ENCODE measurements around the gene DRGX. TPM values are rescaled to one million over a fixed set of nuclear protein-coding genes. Genes with fewer than 3 reads are reported as not detected.

The DRGX gene
- total RNA-seq, 1 donor from 2014 or later: not detected

GRCh38 chr10:49384268-49384953 lies 11.5 kb downstream of the DRGX start:
- no peak for FAIRE-seq

DNA sequence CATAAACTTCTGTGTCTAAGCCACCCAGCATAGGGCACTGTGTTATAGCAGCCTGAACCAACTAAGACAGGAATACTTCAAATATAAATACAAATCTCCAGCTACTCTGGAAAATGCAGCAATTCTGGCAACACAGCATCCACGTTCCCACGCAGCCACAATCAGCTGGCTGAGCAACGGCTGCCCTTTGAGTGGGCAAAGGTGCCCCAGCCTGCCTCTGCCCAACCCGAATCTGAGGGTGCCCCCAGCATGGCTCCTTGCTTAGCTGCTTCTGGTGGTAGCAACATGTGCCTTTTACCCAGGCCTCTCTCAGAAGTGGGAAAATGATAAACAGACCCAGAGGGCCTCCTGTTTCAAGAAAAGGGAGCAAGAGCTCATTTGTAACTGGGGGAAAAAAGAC lies 12.0 kb downstream of the DRGX start:
- DNase-seq (ENCODE audit: low spot score in 2 of 2): no peak
- no peak for FAIRE-seq

More at GRCh38 chr10:49384268-49384953, 11.5 kb downstream of the DRGX start:
- no peak for DNase-seq (ENCODE audit: low spot score in 2 of 2)

DNA sequence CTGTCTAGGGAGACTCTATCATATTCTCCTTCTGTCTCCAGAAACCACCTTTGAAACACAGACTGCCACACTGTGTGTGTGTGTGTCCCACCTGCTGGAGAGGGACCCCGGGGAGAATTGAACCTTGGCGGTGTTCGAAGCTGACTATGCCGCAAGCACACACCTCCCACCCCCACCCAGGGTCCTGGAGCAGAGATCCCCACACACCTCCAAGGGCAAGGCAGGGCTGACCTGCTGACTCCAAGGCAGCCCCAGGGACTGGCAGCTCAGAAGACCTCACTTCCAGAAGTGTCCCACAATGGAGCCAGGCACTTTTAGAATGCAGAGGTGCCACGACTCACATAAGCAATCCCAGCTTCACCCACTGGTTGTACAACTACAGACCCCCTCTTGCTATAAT lies 13.1 kb downstream of the DRGX start:
- no peak for FAIRE-seq
- DNase-seq (ENCODE audit: low spot score in 2 of 2): no peak

DNA sequence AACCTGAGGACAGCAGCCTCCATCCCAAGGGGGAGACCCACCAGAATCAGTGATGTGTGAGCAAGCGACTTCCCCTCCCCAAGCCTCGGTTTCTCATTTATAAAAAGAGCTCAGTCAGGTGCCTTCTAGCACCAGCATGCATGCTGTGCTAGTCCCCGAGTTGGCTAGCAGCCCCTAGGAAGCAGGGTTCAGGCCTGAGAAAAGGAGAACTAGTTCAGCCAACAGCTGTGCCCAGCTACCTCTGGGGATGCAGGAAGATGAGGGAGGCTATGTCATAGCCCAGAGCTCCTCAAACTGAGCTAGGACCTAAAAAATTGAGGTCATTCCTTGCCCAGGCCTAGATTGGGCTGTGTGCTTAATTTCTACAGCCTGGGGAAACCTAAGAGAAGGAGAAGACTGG lies 13.7 kb downstream of the DRGX start:
- FAIRE-seq: no peak
- no peak for DNase-seq (ENCODE audit: low spot score in 2 of 2)

DNA sequence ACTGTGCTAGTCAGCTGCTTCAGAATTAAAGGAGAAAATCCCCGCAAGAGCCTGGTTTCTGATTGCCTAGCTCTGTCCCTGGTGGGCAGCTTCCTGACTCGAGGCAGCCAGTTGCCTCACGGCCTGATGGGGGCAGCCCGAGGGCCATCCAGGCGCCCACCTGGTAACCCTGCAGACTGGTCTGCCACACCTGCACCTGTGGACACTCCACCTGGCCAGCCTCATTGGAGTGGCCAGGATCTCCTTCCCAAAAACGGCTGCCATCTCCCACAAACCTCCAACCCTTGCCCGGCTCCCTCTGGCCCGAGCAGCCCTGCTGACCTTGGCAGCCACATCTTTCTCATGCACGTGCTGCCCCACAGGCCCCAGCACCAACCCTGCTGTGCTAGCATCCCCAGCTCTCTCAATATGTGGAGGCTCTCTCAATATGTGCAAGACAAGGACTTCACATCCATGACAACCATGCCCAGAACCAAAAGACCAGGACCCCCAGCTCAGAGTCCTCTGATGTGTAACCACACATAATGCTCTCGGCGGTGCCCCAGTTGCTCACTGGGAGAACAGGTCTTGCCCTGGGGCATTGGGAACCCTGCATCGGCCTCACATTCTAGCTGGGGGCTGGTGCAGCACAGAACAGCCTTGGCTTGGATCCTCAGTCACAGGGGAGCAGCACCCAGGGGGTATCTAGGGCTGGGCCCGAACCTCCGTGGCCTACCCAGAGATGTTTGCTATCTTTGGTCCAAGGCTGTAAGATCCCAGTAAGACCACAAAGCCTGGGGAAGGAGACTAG lies 14.6 kb downstream of the DRGX start:
- FAIRE-seq (no peak), DNase-seq (ENCODE audit: low spot score in 2 of 2) (no peak)

DNA sequence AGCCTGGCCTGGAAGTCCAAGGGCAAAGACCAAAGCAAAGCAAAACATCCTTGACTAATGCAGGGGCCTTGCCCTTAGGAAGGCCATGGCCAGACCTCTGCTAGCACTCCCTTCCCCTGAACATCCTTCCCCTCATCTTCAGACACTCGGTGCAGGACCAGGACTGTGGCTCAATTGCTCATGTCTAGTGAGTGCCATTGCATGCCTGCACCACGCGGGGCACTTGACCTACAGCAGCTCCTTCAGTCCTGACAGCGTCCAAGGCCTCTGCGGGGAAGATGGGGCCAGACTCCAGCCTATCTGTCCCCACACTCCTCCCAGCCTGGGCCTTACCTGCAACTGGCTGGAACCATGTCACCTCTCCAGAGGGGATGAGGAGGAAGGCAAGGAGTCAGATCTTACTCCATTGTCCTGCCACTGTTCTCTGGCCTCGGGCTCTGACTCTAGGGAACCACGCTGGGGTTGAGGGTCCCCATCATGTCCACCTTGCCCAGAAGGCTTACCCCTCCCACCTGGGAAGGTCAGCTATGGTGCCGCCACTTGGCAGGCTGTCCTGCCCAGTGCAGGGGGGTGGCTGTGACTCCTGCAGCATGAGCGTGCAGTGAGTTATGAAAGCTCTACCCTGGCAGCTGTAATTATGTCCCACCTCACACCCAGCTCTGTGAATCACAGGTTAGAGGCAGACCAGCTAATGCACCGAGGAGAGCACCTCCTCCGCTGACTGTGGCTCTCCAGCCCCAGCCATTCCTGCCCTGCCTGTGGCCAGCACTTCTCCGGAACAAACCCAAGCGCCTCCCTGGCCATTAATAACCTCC lies 16.1 kb downstream of the DRGX start:
- FAIRE-seq: no peak
- DNase-seq (ENCODE audit: low spot score in 2 of 2): no peak

DNA sequence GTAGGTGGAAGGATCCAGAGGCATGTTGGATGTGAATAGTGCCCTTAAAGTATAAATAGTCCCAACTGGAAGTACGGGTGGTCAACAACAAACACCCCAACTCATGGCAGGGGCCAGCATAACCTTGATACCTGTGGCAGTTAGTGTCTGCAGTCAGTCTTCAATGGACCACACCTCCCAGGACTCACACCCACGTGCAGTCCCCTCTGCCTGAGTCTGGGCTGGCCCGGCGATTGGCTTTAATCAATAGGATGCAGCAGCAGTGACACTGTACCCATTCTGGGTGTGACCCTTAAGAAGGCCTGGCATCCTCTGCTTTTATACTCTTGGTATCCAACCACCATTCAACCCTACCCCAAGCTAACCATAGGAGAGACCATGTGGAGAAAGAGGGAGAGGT lies 18.6 kb downstream of the DRGX start:
- FAIRE-seq (no peak), DNase-seq (ENCODE audit: low spot score in 2 of 2) (no peak)

GRCh38 chr10:49375611-49376010 lies 20.3 kb downstream of the DRGX start:
- DNase-seq (ENCODE audit: low spot score in 2 of 2) (no peak), FAIRE-seq (no peak)

DNA sequence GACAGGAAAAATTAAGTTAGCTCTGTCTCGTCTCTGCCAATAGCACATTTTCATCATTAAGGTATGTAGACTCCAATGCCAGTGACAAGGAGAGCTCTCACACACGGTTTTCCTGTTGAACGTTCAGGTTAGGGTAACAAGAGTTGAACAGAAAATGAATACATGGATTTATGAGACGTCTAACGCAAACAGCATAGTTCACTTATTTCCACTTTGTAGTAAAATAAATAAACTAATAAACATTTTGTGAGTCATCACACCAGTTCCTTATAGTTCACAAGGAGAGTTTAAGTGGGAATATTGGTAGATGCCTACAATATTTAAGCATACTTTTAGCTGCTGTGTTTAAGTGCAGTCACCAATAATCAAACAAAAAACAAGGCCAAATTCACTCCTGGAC lies 21.1 kb downstream of the DRGX start:
- DNase-seq (ENCODE audit: low spot score in 2 of 2) (no peak), FAIRE-seq (no peak)

- no peak for DNase-seq (ENCODE audit: low spot score in 2 of 2)
- FAIRE-seq: no peak
Measured at GRCh38 chr10:49373361-49373760, 22.5 kb downstream of the DRGX start.

GRCh38 chr10:49371967-49372366 lies 23.9 kb downstream of the DRGX start:
- FAIRE-seq: no peak

DNA sequence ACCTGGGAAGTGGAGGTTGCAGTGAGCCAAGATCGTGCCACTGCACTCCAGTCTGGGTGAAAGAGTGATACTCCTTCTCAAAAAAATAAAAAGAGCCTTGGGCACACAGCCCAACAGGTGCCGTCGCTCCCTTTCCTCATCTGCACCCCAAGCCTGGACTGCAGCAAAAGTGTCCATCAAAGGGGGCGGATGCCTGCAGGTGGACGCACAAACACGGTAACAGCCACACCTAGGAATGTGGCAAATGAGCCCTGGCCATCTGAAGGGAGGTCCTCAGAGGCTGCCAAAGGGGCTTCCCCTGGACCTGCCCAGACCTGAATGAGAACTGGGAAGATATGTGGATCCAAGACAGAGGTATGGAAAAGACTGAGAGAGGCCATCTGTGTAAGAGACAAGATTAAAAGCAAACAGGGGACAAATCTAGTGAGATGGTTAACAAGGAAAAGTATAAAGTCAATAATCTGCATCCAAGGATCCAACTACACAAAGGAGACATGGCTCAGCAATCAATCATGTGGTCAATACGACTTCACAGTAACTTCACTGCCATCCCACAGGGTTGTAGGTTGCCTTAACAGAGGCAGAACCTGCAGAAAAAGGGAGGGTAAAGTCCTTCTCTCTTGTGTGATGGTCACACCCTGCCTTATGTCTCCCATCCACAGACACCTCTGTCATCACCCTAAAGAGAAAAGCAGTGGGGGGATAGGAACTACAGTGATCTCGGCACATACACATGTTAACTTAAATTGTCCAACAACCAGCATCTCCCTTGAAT lies 25.4 kb downstream of the DRGX start:
- FAIRE-seq: no peak
- no peak for DNase-seq (ENCODE audit: low spot score in 2 of 2)

More at GRCh38 chr10:49371967-49372366, 23.9 kb downstream of the DRGX start:
- DNase-seq (ENCODE audit: low spot score in 2 of 2): no peak

GRCh38 chr10:49369216-49370162 lies 26.4 kb downstream of the DRGX start:
- FAIRE-seq (no peak), DNase-seq (ENCODE audit: low spot score in 2 of 2) (no peak)

- FAIRE-seq (no peak), DNase-seq (ENCODE audit: low spot score in 2 of 2) (no peak)
Measured at GRCh38 chr10:49368256-49368655, 27.6 kb downstream of the DRGX start.

DNA sequence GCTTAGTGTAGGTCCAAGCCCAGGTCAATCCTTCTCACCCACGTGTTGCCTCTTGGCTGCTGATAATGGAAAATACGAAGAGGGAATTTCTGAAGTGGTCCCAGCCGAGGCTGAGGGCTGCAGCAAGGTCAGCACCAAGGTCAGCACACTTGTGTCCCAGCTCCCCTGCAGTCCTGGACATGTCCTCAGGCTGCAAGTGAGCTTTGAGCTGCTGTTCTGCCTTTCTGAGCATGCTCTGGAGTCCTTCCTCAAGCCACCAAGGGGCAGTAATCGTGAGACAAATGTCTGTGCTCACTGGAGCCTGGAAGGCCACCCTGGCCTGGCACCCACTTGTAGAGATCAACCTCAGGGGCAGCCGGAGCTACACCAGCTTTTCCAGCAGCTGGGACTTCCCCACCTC lies 28.3 kb downstream of the DRGX start:
- DNase-seq (ENCODE audit: low spot score in 2 of 2) (no peak), FAIRE-seq (no peak)

DNA sequence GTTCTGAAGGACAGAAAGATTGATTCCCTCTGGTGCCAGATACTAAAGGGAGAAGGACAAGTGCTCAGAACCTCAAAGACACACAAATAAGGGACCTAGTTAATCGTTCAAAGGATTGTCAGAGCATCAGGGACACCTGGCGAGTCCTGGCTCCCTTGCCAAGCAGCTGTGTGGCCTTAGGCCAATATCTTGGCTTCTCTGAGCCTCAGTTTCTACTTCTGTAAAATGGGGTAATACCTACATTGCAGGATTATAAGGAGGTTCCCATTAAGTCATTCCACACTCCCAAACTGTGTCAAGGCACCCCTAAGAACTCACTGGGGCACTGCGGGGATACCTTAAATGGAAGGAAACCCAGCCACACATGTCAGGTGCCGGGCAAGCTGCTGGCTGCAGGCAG lies 29.4 kb downstream of the DRGX start:
- FAIRE-seq (no peak), DNase-seq (ENCODE audit: low spot score in 2 of 2) (no peak)

DNA sequence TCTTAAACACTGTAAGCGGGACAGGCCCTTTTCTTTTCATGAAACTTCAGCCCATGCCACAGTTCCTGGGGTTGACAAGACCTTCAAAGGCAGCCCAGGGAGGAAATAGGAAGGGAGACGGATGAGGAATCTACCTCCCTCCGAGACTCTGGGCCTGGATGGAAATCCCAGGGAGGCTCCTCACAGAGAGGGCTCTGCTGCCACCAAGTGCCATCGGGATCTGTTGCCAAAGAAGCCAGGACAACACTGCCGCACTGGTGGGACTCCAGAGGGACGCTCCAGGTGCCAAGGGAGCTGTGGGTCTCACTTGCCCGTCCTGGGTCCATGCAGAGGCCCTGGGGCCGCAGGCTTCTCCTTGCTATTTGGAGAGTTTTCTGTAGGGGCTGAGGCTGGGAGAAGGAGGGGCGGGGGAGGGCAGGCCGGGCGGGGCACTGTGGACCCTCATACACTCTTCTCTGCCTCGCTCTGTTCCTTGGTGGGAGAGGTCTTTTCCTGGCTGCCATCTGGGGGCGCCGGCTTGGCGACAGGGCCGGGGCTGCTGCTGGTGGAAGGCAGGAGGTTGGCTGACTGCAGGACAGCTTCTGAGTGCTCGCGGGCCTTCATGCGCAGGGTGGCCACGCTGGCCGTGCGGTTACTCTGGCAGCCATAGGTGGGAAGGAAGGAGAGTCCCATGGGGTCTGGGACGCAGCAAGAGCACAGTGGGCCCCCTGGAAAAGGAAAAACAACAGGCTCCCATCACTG lies 30.0 kb downstream of the DRGX start:
- no peak for DNase-seq (ENCODE audit: low spot score in 2 of 2)
- FAIRE-seq: no peak

- DNase-seq (ENCODE audit: low spot score in 2 of 2): no peak
- FAIRE-seq: no peak
Measured at GRCh38 chr10:49365275-49365674, 30.6 kb downstream of the DRGX start.

GRCh38 chr10:49364747-49365146 lies 31.1 kb downstream of the DRGX start:
- FAIRE-seq: no peak
- no peak for DNase-seq (ENCODE audit: low spot score in 2 of 2)

Data from frontal cortex (tissue), 4 donors.